ENCODE results near the gene NUMA1.

The NUMA1 gene

DNA sequence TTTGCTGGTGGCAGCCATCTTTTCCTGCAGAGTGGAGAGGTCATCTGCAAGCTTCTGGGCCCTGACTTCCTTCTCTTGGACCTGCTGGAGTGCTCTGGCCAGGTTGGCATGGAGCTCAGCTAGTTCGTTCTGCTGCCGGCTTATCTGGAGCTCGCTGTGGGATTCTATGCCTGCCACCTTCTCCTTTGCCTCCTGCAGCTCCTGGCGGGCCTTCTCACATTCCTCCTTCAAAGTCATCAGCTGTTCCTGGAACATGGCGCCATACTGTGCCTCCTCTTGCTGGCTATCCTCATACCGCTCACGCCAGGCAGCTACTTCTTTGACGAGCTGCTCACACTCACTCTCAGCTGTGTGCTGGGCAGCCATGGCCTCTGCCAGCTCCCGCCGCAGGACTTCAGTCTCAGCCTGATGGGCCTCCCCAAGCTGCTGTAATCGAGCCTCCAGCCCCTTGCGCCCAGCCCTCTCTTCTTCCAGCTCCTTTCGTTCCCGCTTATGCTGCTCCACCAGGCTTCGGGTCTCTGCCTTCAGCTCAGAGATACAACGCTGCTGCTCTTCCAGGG is 65.5 kb downstream of the NUMA1 start:
- DNase-seq: peak; percentile 47

DNA sequence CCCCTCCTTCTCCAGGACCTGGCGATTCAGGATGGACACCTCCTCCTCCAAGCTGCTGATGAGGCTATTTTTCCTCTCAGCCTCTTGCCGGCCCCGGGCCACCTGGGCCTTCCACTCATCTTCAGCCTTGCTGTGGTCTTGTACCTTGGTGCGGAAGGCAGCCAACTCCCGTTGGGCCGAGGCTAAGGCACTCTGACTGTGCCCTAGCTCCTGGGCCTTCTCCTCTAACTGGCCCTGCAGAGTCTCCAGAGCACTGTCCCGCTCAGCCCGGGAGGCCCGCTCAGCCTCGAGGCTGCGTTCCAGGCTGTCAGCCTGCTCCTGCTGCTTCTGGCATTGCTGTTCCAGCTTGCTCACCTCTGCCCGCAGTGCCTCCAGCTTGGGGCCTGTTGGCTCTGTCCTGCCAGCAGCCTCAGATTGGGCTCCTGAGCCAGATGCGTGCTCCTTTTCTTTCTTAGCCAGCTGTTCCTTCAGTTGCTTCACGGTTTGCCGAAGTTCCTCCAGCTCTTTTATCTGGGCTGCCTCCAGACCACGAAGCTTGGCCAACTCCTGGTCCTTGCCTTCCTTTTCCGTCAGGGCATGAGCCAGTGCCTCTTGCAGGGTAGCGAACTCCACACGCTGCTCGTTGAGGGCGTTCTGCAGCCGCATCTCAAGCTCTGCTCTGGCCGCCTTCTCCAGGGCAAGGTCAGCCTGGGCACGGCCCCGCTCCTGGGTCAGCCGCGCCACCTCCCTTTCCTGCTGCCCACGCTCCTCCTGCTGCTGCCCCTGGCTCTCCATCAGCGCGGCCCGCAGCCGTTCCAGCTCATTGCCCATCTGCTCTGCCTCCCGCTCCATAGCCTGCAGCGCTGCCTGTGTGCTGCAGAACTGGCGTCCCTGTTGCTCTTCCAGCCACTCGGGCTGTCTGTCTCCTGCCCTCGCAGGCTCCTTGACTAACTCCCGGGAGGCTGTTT is 66.3 kb downstream of the NUMA1 start:
- peak; percentile 49 for DNase-seq

DNA sequence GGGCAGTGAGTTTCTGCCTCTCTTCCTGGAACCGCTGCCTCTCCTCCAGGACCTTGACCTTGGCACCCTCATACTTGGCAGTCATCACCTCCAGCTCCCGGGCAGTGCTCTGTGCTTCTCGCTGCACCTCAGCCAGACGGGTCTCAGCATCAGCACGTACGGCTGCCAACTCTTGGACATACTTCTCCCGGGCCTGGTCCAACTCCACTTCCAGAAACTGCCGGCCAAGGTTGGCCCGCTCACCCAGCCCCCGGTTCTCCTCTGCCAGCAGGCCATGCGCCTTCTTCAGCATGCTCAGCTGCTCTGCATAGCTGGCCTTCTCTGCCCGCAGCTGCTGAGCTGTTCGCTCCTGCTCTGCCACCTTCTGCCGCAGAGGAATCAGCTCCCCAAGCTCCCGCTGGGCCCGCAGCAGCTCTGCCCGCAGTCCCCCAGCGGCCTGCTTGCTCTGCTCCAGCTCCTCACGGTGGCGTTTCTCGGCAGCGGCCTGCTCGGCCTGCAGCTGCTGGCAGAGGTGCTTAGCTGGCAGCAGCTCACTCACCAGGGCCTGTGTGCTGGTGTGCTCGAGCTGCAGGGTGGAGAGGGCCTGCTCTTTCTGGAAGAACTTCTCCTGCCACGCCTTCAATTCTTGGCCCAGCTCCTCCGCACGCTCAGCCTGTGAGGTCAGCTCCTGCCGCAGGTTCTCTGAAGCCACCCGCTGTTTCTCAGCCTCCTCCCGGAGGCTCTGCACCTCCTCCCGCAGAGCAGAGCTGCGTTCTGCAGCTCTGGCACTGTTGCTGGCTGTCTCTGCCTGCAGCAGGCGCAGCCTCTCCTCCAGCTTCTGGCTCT is 67.2 kb downstream of the NUMA1 start:
- no peak for DNase-seq

DNA sequence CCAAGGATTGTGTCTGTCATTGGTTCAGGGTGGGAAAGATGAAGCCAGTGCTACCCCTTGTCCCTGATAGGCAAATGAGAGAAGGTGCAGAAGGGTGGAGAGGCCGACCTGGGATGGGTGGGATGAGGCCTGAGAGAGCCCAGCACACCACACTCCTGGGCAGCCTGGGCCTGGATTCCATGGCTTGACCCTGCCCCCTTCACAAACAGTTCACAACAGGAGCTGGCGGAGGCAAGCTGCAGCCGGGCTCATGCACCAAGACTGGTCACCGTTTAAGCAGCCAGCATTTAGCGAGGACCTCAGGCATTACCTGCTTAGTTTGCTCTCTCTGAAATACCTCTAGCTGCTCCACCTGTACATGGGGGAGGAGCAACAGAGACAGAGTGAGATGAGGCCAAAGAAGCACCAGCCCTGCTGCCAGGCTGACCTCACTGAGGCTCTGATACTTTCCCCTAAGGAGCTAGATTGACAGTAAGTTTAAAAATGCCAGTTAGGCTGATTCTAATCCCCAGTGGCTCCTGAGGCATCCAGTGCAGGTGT is 68.2 kb downstream of the NUMA1 start:
- DNase-seq: peak; percentile 44

DNA sequence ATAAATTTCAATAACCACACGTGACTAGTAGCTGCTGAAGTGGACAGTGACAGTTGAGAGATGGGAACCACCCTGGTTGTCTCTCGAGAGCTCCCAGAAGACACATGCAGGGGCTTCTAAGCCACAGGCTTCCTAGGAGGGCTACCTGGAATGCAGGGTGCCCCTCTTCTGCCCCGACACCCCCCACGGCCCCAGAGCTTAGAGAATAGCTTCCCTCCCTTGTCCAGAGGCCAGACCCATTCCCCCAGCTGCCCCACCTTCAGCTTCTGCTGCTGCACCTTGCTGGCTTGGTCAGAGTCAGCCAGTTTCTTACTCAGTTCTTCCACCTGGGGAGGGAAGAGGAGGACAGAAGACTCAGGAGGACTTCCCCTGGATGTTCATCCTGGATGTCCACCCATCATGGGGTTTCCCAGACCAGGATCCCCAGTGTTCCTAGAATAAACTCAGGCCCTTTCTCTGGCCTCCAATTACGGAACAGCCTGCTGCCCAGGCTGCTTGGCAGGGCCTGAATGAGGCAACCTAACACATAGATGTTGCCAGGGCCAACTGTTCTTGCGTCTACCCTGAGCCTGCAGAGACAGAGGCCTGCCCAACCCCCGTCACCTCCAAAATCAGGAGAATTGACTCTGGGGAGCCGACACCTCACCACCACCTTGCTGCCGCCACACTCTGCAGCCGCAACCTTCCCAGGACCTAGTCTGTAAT is 69.7 kb downstream of the NUMA1 start:
- peak; percentile 50 for DNase-seq

DNA sequence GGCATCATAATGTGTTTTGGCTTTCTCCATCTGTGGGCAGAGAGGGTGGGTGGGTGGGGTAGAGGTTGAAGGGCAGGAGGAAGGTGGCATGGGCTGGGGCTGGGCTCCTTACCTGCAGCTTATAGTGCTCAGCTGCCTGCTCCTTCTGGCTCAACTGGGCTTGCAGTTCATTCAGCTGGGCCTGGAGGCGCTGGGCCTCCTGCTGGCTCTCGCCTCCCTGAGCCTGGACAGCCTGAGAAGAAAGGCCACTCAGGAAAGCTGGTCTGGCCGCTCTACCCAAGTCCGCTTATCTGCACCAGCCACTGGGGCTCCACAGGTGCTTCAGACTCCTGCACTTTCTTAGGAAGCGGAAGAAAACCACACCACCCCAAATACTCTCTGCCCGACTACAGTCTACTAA is 71.2 kb downstream of the NUMA1 start:
- peak; percentile 42 for DNase-seq

DNA sequence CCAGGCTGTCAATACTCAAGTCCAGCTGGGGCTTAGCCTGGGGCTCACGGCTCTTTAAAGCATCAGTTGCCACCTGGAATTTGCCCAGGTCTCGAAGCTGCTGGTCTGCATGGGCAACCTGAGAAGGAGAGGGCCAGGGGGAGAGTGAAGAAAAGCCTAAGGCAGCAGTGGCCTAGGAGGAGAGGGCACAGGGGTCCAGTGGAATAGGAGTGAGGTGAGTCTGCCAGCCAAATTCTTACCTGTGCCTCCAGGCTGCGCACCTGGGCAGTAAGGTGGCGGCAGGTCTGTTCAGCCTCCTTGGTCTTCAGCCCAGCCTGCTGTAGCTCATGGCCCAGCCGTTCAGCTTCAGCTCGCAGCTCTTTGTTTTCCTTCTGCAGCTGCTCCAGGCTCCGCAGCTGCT is 71.6 kb downstream of the NUMA1 start:
- peak; percentile 52 for DNase-seq

DNA sequence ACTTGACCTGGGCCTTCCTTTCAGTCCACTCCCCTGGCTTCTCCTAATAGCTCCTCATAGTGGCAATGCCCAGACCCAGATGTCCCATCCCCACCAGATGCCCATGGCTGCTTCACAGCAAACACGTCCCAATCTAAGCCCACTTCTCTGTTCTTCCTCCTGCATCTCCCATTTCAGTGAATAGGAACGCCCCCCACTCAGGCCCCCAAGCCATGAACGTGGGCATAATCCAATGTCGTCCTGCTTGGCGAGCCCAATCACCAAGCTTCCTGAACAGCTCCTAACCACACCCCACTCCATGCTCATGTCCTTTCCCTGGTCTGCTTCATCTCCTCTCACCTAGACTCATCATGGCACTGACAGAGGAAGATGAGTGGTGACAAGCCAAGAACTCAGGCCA is 72.8 kb downstream of the NUMA1 start:
- DNase-seq: peak; percentile 51

DNA sequence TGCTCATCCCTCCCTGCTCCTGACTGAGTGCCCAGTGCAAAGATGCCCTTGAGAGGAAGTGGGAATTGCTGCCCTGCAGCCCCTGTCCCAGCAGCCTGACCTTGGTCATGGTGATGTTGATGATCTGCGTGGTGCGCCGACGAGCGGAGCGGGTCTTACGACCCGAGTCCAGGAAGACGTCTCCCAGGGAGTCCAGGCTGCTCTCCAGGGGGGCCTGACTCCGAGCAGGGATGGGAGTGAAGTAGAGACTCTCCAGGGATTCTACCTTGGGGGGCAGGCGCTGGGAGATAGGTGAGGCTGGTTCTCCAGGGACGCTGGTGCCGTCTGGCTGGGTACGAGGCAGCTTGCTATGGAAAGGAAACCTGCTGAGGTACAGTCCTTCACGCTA is 73.3 kb downstream of the NUMA1 start:
- DNase-seq: no peak

DNA sequence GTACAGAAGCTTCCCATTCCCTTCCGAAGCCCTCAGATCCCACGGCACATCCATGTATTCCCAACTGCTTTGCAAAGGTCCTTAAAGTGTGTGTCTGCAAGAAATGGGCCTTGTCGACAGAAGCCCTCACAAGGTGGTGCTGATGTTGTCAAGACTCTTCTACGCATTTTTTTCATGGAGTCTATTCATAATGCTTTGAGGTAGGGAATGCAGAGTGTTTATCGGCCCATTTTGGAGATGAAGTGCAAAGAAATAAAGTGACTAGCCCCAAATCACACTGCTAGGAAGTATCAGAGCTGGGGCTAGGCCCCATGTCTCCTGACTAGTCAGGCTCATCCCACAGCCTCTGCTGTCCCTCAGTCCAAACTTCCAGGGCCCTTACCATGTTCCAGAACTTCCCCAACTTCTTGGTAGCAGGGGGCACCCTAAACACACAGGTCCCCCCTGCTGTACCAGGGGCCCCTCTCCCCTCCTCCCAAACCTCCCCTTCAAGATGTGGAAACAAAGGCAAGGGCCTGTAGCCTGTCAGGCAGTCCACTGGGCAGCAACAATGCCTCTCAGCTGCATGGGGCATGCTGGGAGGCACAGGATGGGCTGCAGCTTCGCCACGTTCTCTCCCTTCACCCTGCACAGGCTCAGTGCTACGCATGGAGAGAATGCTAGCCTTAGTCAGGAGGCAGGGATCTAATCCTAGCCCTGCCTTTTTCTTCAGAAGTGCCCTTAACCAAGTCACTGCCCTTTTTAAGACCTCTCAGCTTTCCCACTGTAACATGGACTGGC is 73.8 kb downstream of the NUMA1 start:
- DNase-seq: no peak

DNA sequence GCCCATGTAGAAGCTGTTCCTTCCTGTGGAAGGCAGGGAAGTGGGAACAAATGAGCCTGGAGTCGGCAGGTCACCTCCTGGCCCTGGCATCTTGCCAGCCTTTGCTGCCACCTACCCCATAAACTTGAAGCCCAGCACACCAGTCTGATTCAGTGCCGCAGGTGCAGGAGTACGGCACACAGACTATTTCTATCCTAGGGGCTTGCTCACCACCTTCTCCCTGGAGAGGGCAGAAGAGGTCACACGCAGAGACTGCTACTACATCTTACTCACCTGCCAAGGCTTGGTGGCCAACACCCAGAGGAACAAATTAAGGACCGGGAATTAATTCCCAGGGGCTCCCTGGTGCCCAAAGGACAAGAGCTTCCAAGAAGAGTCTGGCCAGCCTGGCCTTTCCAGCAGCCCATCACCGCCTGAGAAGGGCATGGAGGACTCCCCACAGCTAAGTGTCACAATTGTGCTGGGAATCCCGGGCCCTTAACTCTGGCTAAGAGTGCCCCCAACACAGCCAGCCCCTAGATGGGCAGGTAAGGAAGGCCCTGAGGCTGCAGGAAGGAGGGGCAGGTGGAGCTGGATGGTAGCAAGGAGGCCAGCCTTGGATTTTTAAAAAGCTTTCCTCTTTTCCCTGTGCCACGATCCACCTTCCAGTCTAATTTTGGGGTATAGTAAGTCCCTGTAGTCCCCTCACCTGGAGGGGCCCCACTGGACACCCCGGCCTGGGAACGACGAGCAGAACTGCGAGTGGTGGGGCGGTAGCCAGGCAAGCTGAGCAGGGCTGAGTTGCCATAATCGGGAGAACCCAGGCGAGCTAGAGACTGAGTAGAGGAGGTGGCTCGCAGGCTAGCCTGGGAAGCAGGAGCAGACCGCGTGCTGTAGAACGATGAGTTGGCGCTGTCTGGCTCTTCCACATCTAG is 74.7 kb downstream of the NUMA1 start:
- no peak for DNase-seq

DNA sequence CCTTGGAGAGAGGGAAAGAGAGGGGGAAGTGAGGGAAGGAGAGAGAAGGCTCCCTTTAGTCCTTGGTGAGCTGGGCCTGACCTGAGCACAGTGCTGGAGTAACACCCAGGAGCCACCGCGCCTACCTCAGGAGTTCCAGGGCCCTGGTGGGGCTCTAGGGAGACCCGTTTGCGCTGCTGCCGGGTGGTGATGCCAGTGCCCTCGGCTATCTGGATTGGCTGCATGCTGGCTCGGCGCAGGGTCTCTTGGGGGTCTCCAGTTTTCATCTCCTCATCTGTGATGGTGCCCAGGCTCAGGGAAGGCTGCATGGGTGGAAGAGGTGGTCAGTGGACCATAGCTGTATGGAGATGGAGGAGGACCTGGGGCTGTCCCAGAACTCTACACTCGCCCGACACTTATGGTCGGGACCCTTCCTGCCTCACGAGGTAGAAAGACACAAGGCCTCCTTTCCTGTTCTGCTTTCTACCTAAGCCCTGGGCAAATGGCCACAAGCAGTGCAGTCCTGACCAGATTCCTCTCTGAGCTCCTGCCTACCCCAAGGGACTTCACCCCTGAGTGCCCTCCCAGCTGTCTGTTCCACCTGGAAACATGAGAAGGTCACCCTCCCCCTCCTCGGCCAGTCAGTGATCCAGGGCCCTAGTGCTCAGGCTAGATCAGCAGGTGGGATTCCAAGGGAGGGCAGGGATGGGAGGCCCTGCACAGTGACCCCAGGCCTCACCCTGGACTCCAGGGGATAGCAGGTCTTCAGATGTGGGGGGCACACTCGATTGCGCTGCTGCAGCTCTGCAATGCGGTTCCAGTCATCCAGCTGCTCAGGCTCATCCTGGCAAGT is 75.6 kb downstream of the NUMA1 start:
- DNase-seq: no peak

DNA sequence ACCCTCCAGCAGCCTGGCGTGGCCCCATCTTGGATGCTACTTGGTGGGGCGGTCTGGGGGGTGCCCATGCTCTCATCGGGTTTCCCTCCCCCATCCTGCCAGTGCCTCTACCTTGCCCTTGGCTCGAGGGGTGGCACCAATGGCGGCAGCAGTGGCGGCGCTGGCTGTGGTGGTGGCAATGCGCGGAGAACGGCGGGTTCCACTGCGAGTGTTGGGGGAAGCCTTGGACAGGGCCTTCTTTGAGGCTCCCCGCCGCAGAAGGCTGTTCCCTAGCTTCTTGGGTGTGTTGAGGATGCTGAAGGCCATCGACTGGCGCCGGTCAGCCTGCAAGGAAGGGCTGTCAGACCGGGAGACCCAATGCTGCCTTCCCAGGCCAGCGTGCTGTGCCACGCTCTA is 76.6 kb downstream of the NUMA1 start:
- no peak for DNase-seq

DNA sequence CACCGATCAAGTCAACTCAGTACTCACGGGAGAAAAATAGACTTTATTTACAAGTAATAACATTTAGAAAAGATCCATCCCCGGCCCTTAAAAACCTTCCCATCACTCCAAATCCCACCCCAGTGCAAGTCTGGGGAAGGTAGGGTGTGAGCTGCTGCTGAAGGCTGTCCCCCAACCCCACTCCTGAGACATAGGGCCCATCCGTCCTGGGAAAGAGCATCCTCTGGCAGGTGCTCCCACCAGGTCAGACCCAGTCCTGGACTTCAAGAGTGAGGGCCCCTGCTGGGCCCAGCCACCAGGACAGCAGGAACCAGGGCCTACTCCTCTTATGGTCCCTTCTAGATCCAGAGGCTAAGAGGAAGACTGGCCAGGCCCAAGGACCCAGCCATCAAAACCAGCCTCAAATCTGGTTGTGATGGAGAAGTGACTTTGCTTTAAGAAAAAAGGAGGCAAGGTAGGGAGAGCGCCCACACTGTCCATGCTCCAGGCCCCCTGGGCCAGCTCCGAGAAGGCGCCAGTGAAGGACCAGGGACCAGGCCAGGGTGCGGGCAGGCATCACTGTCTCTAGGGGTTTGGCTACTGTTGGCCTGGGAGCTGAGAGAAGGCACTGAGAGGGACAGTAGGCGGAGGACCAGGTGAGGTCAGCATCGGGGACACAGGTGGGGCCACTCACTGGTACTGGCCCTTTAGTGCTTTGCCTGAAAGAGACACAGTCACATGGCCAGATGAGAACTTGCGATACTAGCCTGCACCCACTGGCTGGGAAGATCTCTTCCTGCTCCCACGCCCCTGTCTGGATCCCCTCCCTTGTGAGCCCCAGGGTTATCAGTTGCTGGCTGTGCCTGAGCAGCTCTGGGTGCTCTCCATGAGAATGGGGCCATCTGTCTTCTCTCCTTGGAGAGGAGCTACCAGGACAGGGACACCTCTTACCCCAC is 77.2 kb downstream of the NUMA1 start:
- DNase-seq: no peak

DNA sequence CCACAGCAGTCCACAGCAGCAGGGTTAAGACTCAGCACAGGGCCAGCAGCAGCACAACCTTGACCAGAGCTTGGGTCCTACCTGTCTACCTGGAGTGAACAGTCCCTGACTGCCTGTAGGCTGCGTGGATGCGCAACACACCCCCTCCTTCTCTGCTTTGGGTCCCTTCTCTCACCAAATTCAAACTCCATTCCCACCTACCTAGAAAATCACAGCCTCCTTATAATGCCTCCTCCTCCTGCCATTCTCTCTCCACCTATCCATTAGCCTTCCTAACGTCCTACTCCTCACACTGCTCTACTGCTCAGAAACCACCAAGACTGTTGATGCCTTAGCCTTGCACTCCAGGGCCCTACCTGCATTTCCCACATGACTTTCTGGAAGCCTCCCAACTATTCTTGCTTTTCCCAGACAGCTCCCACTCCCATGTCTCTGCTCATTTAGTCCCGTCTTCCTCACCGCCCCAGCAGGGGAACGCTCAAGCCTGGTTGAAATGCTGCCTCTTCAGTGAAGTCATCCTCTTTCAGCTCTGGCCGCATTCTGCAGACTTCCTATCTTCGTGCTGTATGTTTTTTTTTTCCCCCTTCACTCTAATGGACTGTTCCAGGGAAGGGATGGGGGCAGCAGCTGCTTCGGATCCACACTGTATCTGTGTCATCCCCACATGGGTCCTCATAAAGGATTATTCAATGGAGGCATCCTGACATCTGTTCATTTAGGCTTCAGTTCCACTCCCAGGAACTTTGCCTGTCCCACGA is 78.3 kb downstream of the NUMA1 start:
- no peak for DNase-seq

DNA sequence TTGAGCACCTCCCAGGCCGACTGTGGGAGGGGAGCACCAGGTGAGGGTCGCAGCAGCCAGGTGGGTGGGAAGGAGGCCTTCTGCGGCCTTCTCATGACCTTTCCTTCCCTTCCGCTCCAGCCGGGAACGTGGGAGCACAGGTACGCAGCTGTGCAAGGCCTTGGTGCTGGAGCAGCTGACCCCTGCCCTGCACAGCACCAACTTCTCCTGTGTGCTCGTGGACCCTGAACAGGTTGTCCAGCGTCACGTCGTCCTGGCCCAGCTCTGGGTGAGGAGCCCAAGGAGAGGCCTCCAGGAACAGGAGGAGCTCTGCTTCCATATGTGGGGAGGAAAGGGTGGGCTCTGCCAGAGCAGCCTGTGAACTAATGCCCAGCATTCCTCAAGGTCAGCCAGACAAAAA is 79.1 kb downstream of the NUMA1 start:
- DNase-seq: no peak

DNA sequence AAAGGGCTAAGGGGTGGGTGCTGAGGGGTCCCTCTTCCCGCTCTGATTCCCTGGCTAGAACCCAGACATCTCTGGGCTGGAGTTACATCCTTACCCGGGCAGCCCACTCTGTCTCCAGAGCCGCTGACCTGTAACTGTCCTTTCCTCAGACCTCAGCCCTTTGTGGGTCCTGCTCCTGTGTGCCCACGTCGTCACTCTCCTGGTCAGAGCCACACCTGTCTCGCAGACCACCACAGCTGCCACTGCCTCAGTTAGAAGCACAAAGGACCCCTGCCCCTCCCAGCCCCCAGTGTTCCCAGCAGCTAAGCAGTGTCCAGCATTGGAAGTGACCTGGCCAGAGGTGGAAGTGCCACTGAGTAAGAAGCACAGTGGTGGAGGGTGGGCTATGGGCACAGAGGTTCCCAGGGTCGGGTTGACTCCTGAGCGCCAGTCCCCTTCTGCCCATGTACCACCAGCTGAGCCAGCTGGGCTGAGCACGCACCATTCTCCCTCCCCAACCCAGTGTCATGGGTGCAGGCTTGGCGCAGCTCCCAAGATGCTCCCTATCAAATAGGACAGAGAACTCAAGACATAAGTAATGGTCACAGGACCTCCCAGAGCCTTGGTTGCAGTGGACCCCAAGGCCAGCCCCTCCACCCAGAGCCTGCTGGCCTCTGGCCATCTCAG is 80.0 kb downstream of the NUMA1 start:
- DNase-seq: no peak

All from activated CD8-positive, alpha-beta memory T cell treated with anti-CD3 and anti-CD28 coated beads for 24 hours (primary cell).